Measurements from ENCODE around the gene KDM3A. TPM values are rescaled to one million over a fixed set of nuclear protein-coding genes. Genes with fewer than 3 reads are reported as not detected.

KDM3A gene
- total and polyA plus RNA-seq, 2 of the 8 experiments (the other 6 are each of a cell fraction or from before 2014, with no cell fraction given), result 15.8 to 29.2 TPM

GRCh38 chr2:86393521-86394491 is 47.4 kb upstream of the KDM3A start:
- WGBS, 2 experiments (ENCODE audit: extremely low coverage in 1 of 2, insufficient coverage in 1 of 2, insufficient read length in 1 of 2, insufficient replicate concordance in 2 of 2, low coverage in 1 of 2, low lambda C conversion rate in 2 of 2, missing lambda C conversion rate in 1 of 2), result 86% methylated on average over 1 of the region's 1 CpG; no CpG with 5 or more reads in 1 of the 2 experiments
- TF ChIP-seq TCF12 (IDR thresholded peaks at IDR 0.05; ENCODE audit: low read depth, low read length), result no peak
- TF ChIP-seq EGR1 (IDR thresholded peaks at IDR 0.05; ENCODE audit: borderline replicate concordance, low read depth, low read length), result no peak
- TF ChIP-seq, protein P1, sequence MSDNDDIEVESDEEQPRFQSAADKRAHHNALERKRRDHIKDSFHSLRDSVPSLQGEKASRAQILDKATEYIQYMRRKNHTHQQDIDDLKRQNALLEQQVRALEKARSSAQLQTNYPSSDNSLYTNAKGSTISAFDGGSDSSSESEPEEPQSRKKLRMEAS (IDR thresholded peaks at IDR 0.05), result no peak
- no peak for TF ChIP-seq SP1 (IDR thresholded peaks at IDR 0.05; ENCODE audit: low read depth, low read length)
- no peak for TF ChIP-seq USF2 (IDR thresholded peaks at IDR 0.05; ENCODE audit: low read length)
- TF ChIP-seq BRCA1 (IDR thresholded peaks at IDR 0.05; ENCODE audit: low read depth, low read length), result no peak
- TF ChIP-seq TBP (IDR thresholded peaks at IDR 0.05; ENCODE audit: low read depth, low read length), result no peak
- TF ChIP-seq SP4 (IDR thresholded peaks at IDR 0.05; ENCODE audit: low read length), result no peak
- no peak for TF ChIP-seq RNF2 (IDR thresholded peaks at IDR 0.05; ENCODE audit: borderline replicate concordance, low read depth, low read length, missing control alignments, poor library complexity, severe bottlenecking)
- TF ChIP-seq ASH2L (IDR thresholded peaks at IDR 0.05; ENCODE audit: low read length), result no peak
- TF ChIP-seq POU5F1 (IDR thresholded peaks at IDR 0.05; ENCODE audit: low read depth, low read length), result no peak
- no peak for TF ChIP-seq SIRT6 (IDR thresholded peaks at IDR 0.05; ENCODE audit: low read length)

More at GRCh38 chr2:86393521-86394491, 47.4 kb upstream of the KDM3A start:
- Histone ChIP-seq H3K23me2 (ENCODE audit: low read depth, low read length) (no peaks in the 10 kb centered on the region), H3K14ac (ENCODE audit: insufficient read length) (no peak overlapping the region), H2AK5ac (ENCODE audit: low read depth, low read length) (no peak overlapping the region), H2AFZ (ENCODE audit: low read length) (no peak overlapping the region), H3K23ac (ENCODE audit: insufficient read length) (no peak overlapping the region), H3K4me3 (ENCODE audit: extremely low read depth in 1 of 4, insufficient read depth in 2 of 4, low read depth in 3 of 4, low read length in 4 of 4) (no peak overlapping the region), H3K56ac (replicated peaks; ENCODE audit: insufficient read length, low read depth, low read length) (no peak overlapping the region), H4K8ac (ENCODE audit: extremely low read depth, insufficient read depth, low read length) (no peak overlapping the region), H4K5ac (ENCODE audit: insufficient read length, low read depth, low read length) (no peak overlapping the region), H3K36me3 (ENCODE audit: control insufficient read depth in 2 of 4, insufficient read depth in 4 of 4, low read length in 3 of 4) (no peaks in the 10 kb centered on the region), H4K20me1 (replicated peaks in 1 of 2; ENCODE audit: control insufficient read depth in 1 of 2, insufficient read depth in 2 of 2, low read length in 2 of 2) (no peaks in the 10 kb centered on the region), H3K9me3 (ENCODE audit: insufficient read depth in 2 of 2, low read depth in 1 of 2, low read length in 1 of 2) (no peaks in the 10 kb centered on the region), H2BK20ac (ENCODE audit: low read length) (no peak overlapping the region), H2BK120ac (replicated peaks; ENCODE audit: low read depth, low read length) (no peak overlapping the region), H3K4ac (replicated peaks; ENCODE audit: insufficient read length, low read depth, low read length) (no peak overlapping the region), H2BK12ac (ENCODE audit: low read depth, low read length) (no peak overlapping the region), H3K79me2 (ENCODE audit: control insufficient read depth in 1 of 2, insufficient read depth in 2 of 2, low read length in 2 of 2) (no peaks in the 10 kb centered on the region), H3K27ac (ENCODE audit: low read depth, low read length) (no peak overlapping the region), H3K4me1 (replicated peaks in 1 of 4; ENCODE audit: control insufficient read depth in 3 of 4, insufficient read depth in 4 of 4, low read length in 3 of 4) (no peaks in the 10 kb centered on the region), H3K79me1 (ENCODE audit: low read depth, low read length) (no peaks in the 10 kb centered on the region), H4K91ac (replicated peaks; ENCODE audit: insufficient read length, low read length) (no peak overlapping the region), H3K4me2 (ENCODE audit: insufficient read depth in 1 of 2, low read depth in 2 of 2, low read length in 2 of 2) (no peak overlapping the region), H3K18ac (ENCODE audit: extremely low read depth, low read length) (no peak overlapping the region), H2BK15ac (ENCODE audit: low read length) (no peak overlapping the region), H3K27me3 (replicated peaks in 1 of 4; ENCODE audit: control insufficient read depth in 3 of 4, extremely low read depth in 1 of 4, insufficient read depth in 3 of 4, low read length in 3 of 4) (no peaks in the 10 kb centered on the region; a peak in 1 of 7 replicates), H2BK5ac (ENCODE audit: low read depth, low read length) (no peak overlapping the region), H3K9ac (replicated peaks in 1 of 4; ENCODE audit: extremely low read depth in 1 of 4, low read depth in 3 of 4, low read length in 3 of 4) (no peak overlapping the region)
- FAIRE-seq, result no peak
- ChIA-PET CTCF (ENCODE audit: partially characterized antibody) (interaction anchor here (2.2 to 2.8 kb wide), 2 partner anchors 21 to 173 kb away, joined by 6 to 9 read pairs; no protein-coding TSS in a partner anchor), POLR2A (ENCODE audit: partially characterized antibody) (no interaction called here)
- DNase-seq (ENCODE audit: low read depth in 1 of 2, low spot score in 2 of 2), result no peak
